Measurements from ENCODE around the gene KCNJ16.

Gene KCNJ16

DNA sequence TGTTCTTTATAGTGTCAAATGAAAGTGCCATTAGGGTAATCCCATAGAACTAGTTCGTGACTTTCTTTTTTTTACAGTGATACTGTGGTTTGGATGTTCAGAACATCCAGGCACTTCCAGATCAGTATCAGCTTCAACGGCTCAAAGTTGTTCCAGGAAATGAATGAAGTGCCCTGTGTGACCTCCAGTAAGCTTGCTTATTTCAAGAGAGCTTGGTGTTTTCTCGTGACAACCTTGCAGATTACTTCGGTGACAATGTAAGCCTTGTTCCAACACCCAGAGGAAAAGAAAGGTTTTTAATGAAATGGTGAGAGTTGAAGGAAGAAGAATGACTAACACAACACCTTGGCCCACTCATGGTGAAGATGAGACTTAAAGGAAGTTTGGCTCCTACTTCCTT, 16.0 kb upstream of the KCNJ16 start:
- Histone ChIP-seq H2BK120ac (ENCODE audit: low read depth, low read length) (no peak overlapping the region), H3K4me1 (ENCODE audit: control insufficient read depth, low read depth, low read length) (no peaks in the 10 kb centered on the region), H3K23ac (ENCODE audit: low read length) (no peak overlapping the region), H3K27me3 (ENCODE audit: insufficient read depth, low read length, poor library complexity) (no peaks in the 10 kb centered on the region), H3K79me1 (ENCODE audit: low read length) (no peaks in the 10 kb centered on the region), H2BK5ac (ENCODE audit: low read length) (no peak overlapping the region), H4K5ac (ENCODE audit: low read length) (no peak overlapping the region), H3K4ac (ENCODE audit: low read depth, low read length) (no peak overlapping the region), H3K4me3 (ENCODE audit: low read length) (no peak overlapping the region), H3K27ac (ENCODE audit: low read depth, low read length) (no peak overlapping the region), H3K36me3 (ENCODE audit: control insufficient read depth, insufficient read depth, low read length) (no peaks in the 10 kb centered on the region), H3K56ac (ENCODE audit: low read length) (no peak overlapping the region), H3K9ac (ENCODE audit: low read length) (no peak overlapping the region), H3K79me2 (ENCODE audit: control insufficient read depth, insufficient read depth, low read length) (no peaks in the 10 kb centered on the region), H2AK5ac (ENCODE audit: low read length) (no peak overlapping the region), H3K4me2 (ENCODE audit: low read length) (no peak overlapping the region), H4K8ac (ENCODE audit: low read depth, low read length) (no peak overlapping the region), H2BK15ac (replicated peaks; ENCODE audit: low read depth) (no peak overlapping the region), H3K18ac (ENCODE audit: low read length) (no peak overlapping the region)
- no CpG with 5 or more reads among the region's 4 CpGs for WGBS (ENCODE audit: extremely low coverage, insufficient coverage, low lambda C conversion rate)
- DNase-seq = no peak

DNA sequence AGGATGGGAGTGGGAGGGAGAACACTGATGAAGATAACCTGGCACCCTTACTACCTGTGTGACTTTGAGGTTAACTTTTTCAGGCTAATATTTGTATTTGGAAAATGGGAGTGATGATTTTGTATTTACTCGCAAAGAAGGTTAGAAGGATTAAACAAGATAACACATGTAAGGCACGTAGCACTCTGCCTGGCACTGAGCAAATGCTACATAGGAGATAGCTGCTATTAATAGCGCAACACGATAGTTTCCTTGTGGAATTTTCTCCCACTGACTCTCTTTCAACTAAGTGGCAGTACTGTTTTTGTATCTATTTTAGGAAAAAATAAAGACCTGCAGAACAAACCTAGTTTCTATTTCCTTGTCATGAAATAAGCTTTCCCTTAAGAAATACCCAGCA, 15.4 kb upstream of the KCNJ16 start:
- DNase-seq = no peak
- H4K5ac ChIP-seq (ENCODE audit: low read length) = no peak overlapping the region
- no peak overlapping the region for H2AK5ac ChIP-seq (ENCODE audit: low read length)
- no peak overlapping the region for H3K27ac ChIP-seq (ENCODE audit: low read depth, low read length)
- no peaks in the 10 kb centered on the region for H3K79me2 ChIP-seq (ENCODE audit: control insufficient read depth, insufficient read depth, low read length)
- no peak overlapping the region for H3K4me2 ChIP-seq (ENCODE audit: low read length)
- no CpG with 5 or more reads among the region's 4 CpGs for WGBS (ENCODE audit: extremely low coverage, insufficient coverage, low lambda C conversion rate)
- no peak overlapping the region for H3K4ac ChIP-seq (ENCODE audit: low read depth, low read length)
- H4K8ac ChIP-seq (ENCODE audit: low read depth, low read length) = no peak overlapping the region
- H3K36me3 ChIP-seq (ENCODE audit: control insufficient read depth, insufficient read depth, low read length) = no peaks in the 10 kb centered on the region
- H3K79me1 ChIP-seq (ENCODE audit: low read length) = no peaks in the 10 kb centered on the region
- H3K9ac ChIP-seq (ENCODE audit: low read length) = no peak overlapping the region
- no peak overlapping the region for H3K56ac ChIP-seq (ENCODE audit: low read length)
- no peaks in the 10 kb centered on the region for H3K4me1 ChIP-seq (ENCODE audit: control insufficient read depth, low read depth, low read length)
- no peak overlapping the region for H2BK5ac ChIP-seq (ENCODE audit: low read length)
- no peak overlapping the region for H2BK120ac ChIP-seq (ENCODE audit: low read depth, low read length)
- no peak overlapping the region for H3K23ac ChIP-seq (ENCODE audit: low read length)
- H2BK15ac ChIP-seq (replicated peaks; ENCODE audit: low read depth) = no peak overlapping the region
- no peak overlapping the region for H3K18ac ChIP-seq (ENCODE audit: low read length)
- no peaks in the 10 kb centered on the region for H3K27me3 ChIP-seq (ENCODE audit: insufficient read depth, low read length, poor library complexity)
- no peak overlapping the region for H3K4me3 ChIP-seq (ENCODE audit: low read length)

DNA sequence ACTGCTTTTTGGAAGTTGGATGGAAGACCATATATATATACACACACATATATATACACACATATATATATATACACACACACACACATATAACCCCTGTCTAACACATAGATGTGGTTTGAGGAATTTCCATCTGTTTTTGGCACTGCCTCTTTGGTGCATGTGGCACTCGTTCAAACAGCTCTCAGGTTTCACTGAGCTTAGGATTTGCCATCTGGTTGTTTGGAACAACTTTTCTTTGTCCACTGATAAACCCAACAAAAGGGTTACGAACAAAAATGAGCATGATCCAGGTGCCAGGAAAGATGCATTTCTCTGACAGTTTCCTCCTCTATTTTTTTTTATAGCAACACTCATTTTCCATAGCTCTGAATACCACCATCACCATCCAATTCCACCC, 14.6 kb upstream of the KCNJ16 start:
- no peak overlapping the region for H3K23ac ChIP-seq (ENCODE audit: low read length)
- H3K79me2 ChIP-seq (ENCODE audit: control insufficient read depth, insufficient read depth, low read length) = no peaks in the 10 kb centered on the region
- H3K4me2 ChIP-seq (ENCODE audit: low read length) = no peak overlapping the region
- no peaks in the 10 kb centered on the region for H3K27me3 ChIP-seq (ENCODE audit: insufficient read depth, low read length, poor library complexity)
- H4K8ac ChIP-seq (ENCODE audit: low read depth, low read length) = no peak overlapping the region
- H3K27ac ChIP-seq (ENCODE audit: low read depth, low read length) = no peak overlapping the region
- no peak overlapping the region for H2AK5ac ChIP-seq (ENCODE audit: low read length)
- no peak overlapping the region for H3K9ac ChIP-seq (ENCODE audit: low read length)
- DNase-seq = no peak
- H3K18ac ChIP-seq (ENCODE audit: low read length) = no peak overlapping the region
- H3K4me3 ChIP-seq (ENCODE audit: low read length) = no peak overlapping the region
- no peaks in the 10 kb centered on the region for H3K79me1 ChIP-seq (ENCODE audit: low read length)
- H3K4ac ChIP-seq (ENCODE audit: low read depth, low read length) = no peak overlapping the region
- no peak overlapping the region for H2BK15ac ChIP-seq (replicated peaks; ENCODE audit: low read depth)
- no peaks in the 10 kb centered on the region for H3K4me1 ChIP-seq (ENCODE audit: control insufficient read depth, low read depth, low read length)
- no peak overlapping the region for H2BK120ac ChIP-seq (ENCODE audit: low read depth, low read length)
- H2BK5ac ChIP-seq (ENCODE audit: low read length) = no peak overlapping the region
- no peaks in the 10 kb centered on the region for H3K36me3 ChIP-seq (ENCODE audit: control insufficient read depth, insufficient read depth, low read length)
- WGBS (ENCODE audit: extremely low coverage, insufficient coverage, low lambda C conversion rate) = no CpG with 5 or more reads among the region's 2 CpGs
- no peak overlapping the region for H4K5ac ChIP-seq (ENCODE audit: low read length)
- no peak overlapping the region for H3K56ac ChIP-seq (ENCODE audit: low read length)

DNA sequence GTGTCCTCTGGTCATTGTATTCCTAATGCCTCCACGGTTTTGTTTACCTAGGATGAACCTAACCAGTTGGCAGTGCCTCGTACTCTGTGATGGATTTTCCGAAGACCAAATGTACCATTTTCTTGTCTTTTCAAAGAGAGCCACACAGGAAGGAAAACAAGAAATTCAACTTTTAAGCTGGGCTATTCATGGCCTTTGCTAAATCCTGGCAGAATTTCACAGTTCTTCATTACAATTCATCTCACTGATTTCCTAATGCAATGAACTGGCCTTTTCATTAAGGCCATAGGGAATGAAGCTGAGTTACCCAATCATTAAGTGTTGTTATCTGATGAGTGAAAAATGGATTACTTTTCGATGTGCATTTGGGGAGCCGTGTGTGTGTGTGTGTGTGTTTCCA, 7.9 kb upstream of the KCNJ16 start:
- no peak overlapping the region for H3K9ac ChIP-seq (ENCODE audit: low read length)
- H2BK15ac ChIP-seq (replicated peaks; ENCODE audit: low read depth) = no peak overlapping the region
- no peak overlapping the region for H3K27ac ChIP-seq (ENCODE audit: low read depth, low read length)
- no peak overlapping the region for H3K4ac ChIP-seq (ENCODE audit: low read depth, low read length)
- no peak overlapping the region for H3K18ac ChIP-seq (ENCODE audit: low read length)
- no peaks in the 10 kb centered on the region for H3K79me2 ChIP-seq (ENCODE audit: control insufficient read depth, insufficient read depth, low read length)
- no peak overlapping the region for H2BK5ac ChIP-seq (ENCODE audit: low read length)
- H3K23ac ChIP-seq (ENCODE audit: low read length) = no peak overlapping the region
- no peaks in the 10 kb centered on the region for H3K4me1 ChIP-seq (ENCODE audit: control insufficient read depth, low read depth, low read length)
- no peak overlapping the region for H4K8ac ChIP-seq (ENCODE audit: low read depth, low read length)
- H3K4me2 ChIP-seq (ENCODE audit: low read length) = no peak overlapping the region
- no peak overlapping the region for H4K5ac ChIP-seq (ENCODE audit: low read length)
- H3K79me1 ChIP-seq (ENCODE audit: low read length) = no peaks in the 10 kb centered on the region
- H2BK120ac ChIP-seq (ENCODE audit: low read depth, low read length) = no peak overlapping the region
- no peak overlapping the region for H3K4me3 ChIP-seq (ENCODE audit: low read length)
- DNase-seq = no peak
- H3K56ac ChIP-seq (ENCODE audit: low read length) = no peak overlapping the region
- H3K36me3 ChIP-seq (ENCODE audit: control insufficient read depth, insufficient read depth, low read length) = no peaks in the 10 kb centered on the region
- H2AK5ac ChIP-seq (ENCODE audit: low read length) = no peak overlapping the region
- no peaks in the 10 kb centered on the region for H3K27me3 ChIP-seq (ENCODE audit: insufficient read depth, low read length, poor library complexity)
- WGBS (ENCODE audit: extremely low coverage, insufficient coverage, low lambda C conversion rate) = no CpG with 5 or more reads among the region's 5 CpGs

DNA sequence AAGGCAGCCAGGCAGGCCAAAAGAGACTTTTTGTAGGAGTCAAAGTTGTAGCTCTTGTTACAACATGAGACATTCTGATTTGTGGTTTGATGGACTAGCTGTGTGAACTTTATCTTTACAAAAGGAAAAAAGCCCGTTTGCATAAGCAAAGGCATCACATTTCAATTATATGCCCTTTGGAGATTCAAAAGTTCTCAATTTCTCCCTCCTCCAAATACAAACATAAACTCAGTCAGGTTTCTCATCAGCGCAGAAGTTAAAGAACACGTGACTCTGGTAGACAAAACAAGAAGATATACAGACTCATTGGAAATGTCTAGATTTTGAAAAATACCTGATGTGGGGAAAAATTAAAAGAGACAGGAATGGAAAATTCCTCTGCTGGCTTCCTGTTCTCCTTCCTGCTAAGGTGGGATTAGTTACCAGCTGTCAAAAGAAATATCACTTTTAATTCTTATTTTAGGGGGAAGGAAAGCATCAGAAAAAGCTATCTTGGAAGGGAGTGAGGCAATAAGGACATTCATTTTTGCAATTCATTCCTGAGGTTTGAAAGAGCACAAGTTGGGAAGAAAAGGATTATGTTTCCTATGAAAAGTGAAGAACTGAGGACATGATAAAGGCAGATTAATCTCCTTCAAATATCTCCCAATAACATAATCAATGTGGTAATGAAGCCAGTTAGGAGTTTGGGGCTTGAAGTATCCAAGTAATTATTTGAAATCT, 4.6 kb upstream of the KCNJ16 start:
- no peak overlapping the region for H3K56ac ChIP-seq (ENCODE audit: low read length)
- H3K79me2 ChIP-seq (ENCODE audit: control insufficient read depth, insufficient read depth, low read length) = no peaks in the 10 kb centered on the region
- no peaks in the 10 kb centered on the region for H3K4me1 ChIP-seq (ENCODE audit: control insufficient read depth, low read depth, low read length)
- H3K36me3 ChIP-seq (ENCODE audit: control insufficient read depth, insufficient read depth, low read length) = no peaks in the 10 kb centered on the region
- H4K8ac ChIP-seq (ENCODE audit: low read depth, low read length) = no peak overlapping the region
- H3K4ac ChIP-seq (ENCODE audit: low read depth, low read length) = no peak overlapping the region
- H3K79me1 ChIP-seq (ENCODE audit: low read length) = no peaks in the 10 kb centered on the region
- H3K9ac ChIP-seq (ENCODE audit: low read length) = no peak overlapping the region
- H3K4me3 ChIP-seq (ENCODE audit: low read length) = no peak overlapping the region
- H3K18ac ChIP-seq (ENCODE audit: low read length) = no peak overlapping the region
- no peak overlapping the region for H2AK5ac ChIP-seq (ENCODE audit: low read length)
- no peak overlapping the region for H2BK15ac ChIP-seq (replicated peaks; ENCODE audit: low read depth)
- H2BK5ac ChIP-seq (ENCODE audit: low read length) = no peak overlapping the region
- no peak overlapping the region for H3K27ac ChIP-seq (ENCODE audit: low read depth, low read length)
- H3K23ac ChIP-seq (ENCODE audit: low read length) = no peak overlapping the region
- WGBS (ENCODE audit: extremely low coverage, insufficient coverage, low lambda C conversion rate) = no CpG with 5 or more reads among the region's 3 CpGs
- H2BK120ac ChIP-seq (ENCODE audit: low read depth, low read length) = no peak overlapping the region
- H3K4me2 ChIP-seq (ENCODE audit: low read length) = no peak overlapping the region
- H4K5ac ChIP-seq (ENCODE audit: low read length) = no peak overlapping the region
- no peak for DNase-seq
- H3K27me3 ChIP-seq (ENCODE audit: insufficient read depth, low read length, poor library complexity) = no peaks in the 10 kb centered on the region

- Histone ChIP-seq H3K18ac (ENCODE audit: low read length) (no peak overlapping the region), H2BK5ac (ENCODE audit: low read length) (no peak overlapping the region), H3K4me2 (ENCODE audit: low read length) (no peak overlapping the region), H3K23ac (ENCODE audit: low read length) (no peak overlapping the region), H3K4me3 (ENCODE audit: low read length) (no peak overlapping the region), H3K36me3 (ENCODE audit: control insufficient read depth, insufficient read depth, low read length) (no peaks in the 10 kb centered on the region), H3K79me1 (ENCODE audit: low read length) (no peaks in the 10 kb centered on the region), H3K4me1 (ENCODE audit: control insufficient read depth, low read depth, low read length) (no peaks in the 10 kb centered on the region), H3K56ac (ENCODE audit: low read length) (no peak overlapping the region), H3K27ac (ENCODE audit: low read depth, low read length) (no peak overlapping the region), H3K27me3 (ENCODE audit: insufficient read depth, low read length, poor library complexity) (no peaks in the 10 kb centered on the region), H4K5ac (ENCODE audit: low read length) (no peak overlapping the region), H2BK120ac (ENCODE audit: low read depth, low read length) (no peak overlapping the region), H4K8ac (ENCODE audit: low read depth, low read length) (no peak overlapping the region), H3K79me2 (ENCODE audit: control insufficient read depth, insufficient read depth, low read length) (no peaks in the 10 kb centered on the region), H2BK15ac (replicated peaks; ENCODE audit: low read depth) (no peak overlapping the region), H2AK5ac (ENCODE audit: low read length) (no peak overlapping the region), H3K4ac (ENCODE audit: low read depth, low read length) (no peak overlapping the region), H3K9ac (ENCODE audit: low read length) (no peak overlapping the region)
- WGBS (ENCODE audit: extremely low coverage, insufficient coverage, low lambda C conversion rate) = no CpG with 5 or more reads among the region's 4 CpGs
- DNase-seq = no peak
Observed at GRCh38 chr17:70071127-70071526, 3.9 kb upstream of the KCNJ16 start.
